Transverse colon (tissue), 4 donors: ENCODE results near the gene LACTB. TPM values are rescaled to one million over a fixed set of nuclear protein-coding genes. Genes with fewer than 3 reads are reported as not detected.

Experiments used
- DNase-seq: peaks from one replicate; pipeline ENCODE4 v3.0.0-alpha.2; 2019
- H3K27ac ChIP-seq, 4 donors: fragments of 200-600 bp; sonication (generic); 2 replicates each; pipeline ENCODE4 v1.5.1; 2016 to 2018; ENCODE audit warnings: inconsistent platforms in 4 of 4
- H3K27me3 ChIP-seq: fragments of 200-600 bp; sonication (generic); 2 replicates; pipeline ENCODE4 v1.5.1; 2017; ENCODE audit warnings: inconsistent platforms
- H3K36me3 ChIP-seq, 4 donors: fragments of 200-600 bp; sonication (generic); 2 replicates each; pipeline ENCODE4 v1.5.1; 2017 to 2019; ENCODE audit warnings: inconsistent platforms in 4 of 4
- H3K4me1 ChIP-seq, 4 donors: fragments of 200-600 bp; sonication (generic); 2 replicates each; pipeline ENCODE4 v1.5.1; 2017 to 2020; ENCODE audit warnings: inconsistent platforms in 4 of 4
- H3K4me3 ChIP-seq, 4 donors: fragments of 200-600 bp; sonication (generic); 1 replicate in 1 of 4; 2 replicates in 3 of 4; pipeline versions ENCODE4 v1.5.1 to v1.6.1; 2017 to 2019; ENCODE audit warnings: inconsistent platforms in 4 of 4
- H3K9me3 ChIP-seq, 2 donors: fragments of 200-600 bp; sonication (generic); 2 replicates each; pipeline ENCODE4 v1.5.1; 2017 to 2019; ENCODE audit warnings: inconsistent platforms in 2 of 2
- CTCF ChIP-seq, 5 experiments: fragments of 200-600 bp in 3 of 5; fragments of 450-650 bp in 2 of 5; sonication (generic) in 3 of 5; IDR thresholded peaks; 1 replicate in 2 of 5; 2 replicates in 3 of 5; pipeline ENCODE4 v1.5.1; 2016 to 2017; ENCODE audit warnings: antibody characterized with exemption in 5 of 5, inconsistent platforms in 3 of 5, mild to moderate bottlenecking in 2 of 5, moderate library complexity in 1 of 5
- EP300 ChIP-seq: sonication (generic); formaldehyde crosslinking; IDR thresholded peaks from one replicate; pipeline ENCODE4 v1.6.1; 2017; ENCODE audit warnings: antibody characterized with exemption, low read depth
- POLR2A ChIP-seq: fragments of 450-650 bp; IDR thresholded peaks from one replicate; pipeline ENCODE4 v1.6.1; 2016; ENCODE audit warnings: antibody characterized with exemption, mild to moderate bottlenecking, moderate library complexity
- POLR2AphosphoS5 ChIP-seq, 3 donors: sonication (generic); formaldehyde crosslinking; IDR thresholded peaks; one replicate each; pipeline ENCODE4 v1.6.1; 2016; ENCODE audit warnings: antibody characterized with exemption in 3 of 3
- WGBS, 2 donors: methylation state at CpG; one replicate each; pipeline ENCODE4 v1.1.5; 2018; ENCODE audit warnings: low coverage in 1 of 2; 5-methylcytosine and 5-hydroxymethylcytosine counted together
- in situ Hi-C, 4 donors: fragments of 200-750 bp; cut with MboI; loops; one replicate each; pipeline versions ENCODE4 v1.15.0 to v1.15.1; 2017; ENCODE audit warnings: low sequenced_read_pairs in 3 of 4, low pct_ligation_motif_present in 1 of 4, low pct_unique_long_range_greater_than_20kb in 1 of 4
- intact Hi-C: fragments of 100-400 bp; cut with DNase I; formaldehyde crosslinking; loops from one replicate; pipeline ENCODE4 v1.15.1; 2023; ENCODE audit warnings: low total_unique reads
- total RNA-seq, 4 donors: library from RNA; depleted of rRNA; stranded (reverse); fragments of >200 nt; gene quantifications; one replicate each; pipeline ENCODE4 v1.1.0, GENCODE V29; 2016

Gene LACTB
- total RNA-seq, 4 donors from 2014 or later = 6.7 to 20.6 (median 19.6) TPM

- in situ Hi-C loops (loop anchor here in 3 of 4 donors (25.0 kb wide), 2 partner anchors 111 to 261 kb away; no protein-coding TSS in a partner anchor), intact Hi-C loops (loop anchor here (10.0 kb wide), 1 partner anchor 123 kb away; the partner anchor contains the start of gene APH1B)
- Histone ChIP-seq H3K27ac (no peak overlapping the region), H3K27me3 (no peaks in the 10 kb centered on the region), H3K4me3 (no peak overlapping the region), H3K4me1 (peaks cover 0 to 19% (median 18%) of the 10 kb centered on the region in 4 donors), H3K36me3 (peaks cover 0 to 38% (median 2%) of the 10 kb centered on the region in 4 donors), H3K9me3 (no peaks in the 10 kb centered on the region)
- no peak for DNase-seq
- 86 to 88% methylated on average over 1 of the region's 1 CpG for WGBS, 2 donors
- TF ChIP-seq EP300 (no peak), POLR2AphosphoS5 (IDR thresholded peaks at IDR 0.05) (no peak), POLR2A (no peak), CTCF (IDR thresholded peaks at IDR 0.05) (no peak)
These were observed 30.0 kb downstream of the LACTB start for GRCh38 chr15:63151665-63152064.

GRCh38 chr15:63155486-63155885, 33.8 kb downstream of the LACTB start:
- 59 to 60% methylated on average over 3 of the region's 3 CpGs for WGBS, 2 donors
- Histone ChIP-seq H3K27ac (peak overlapping the region in 1 of 4 donors; percentile 95), H3K4me3 (peak overlapping the region in 2 of 4 donors; percentile 68 to 76), H3K4me1 (peaks cover 0 to 24% (median 18%) of the 10 kb centered on the region in 4 donors), H3K9me3 (no peaks in the 10 kb centered on the region), H3K27me3 (no peaks in the 10 kb centered on the region), H3K36me3 (peaks cover 0 to 13% (median 0%) of the 10 kb centered on the region in 4 donors)
- no peak for TF ChIP-seq POLR2A
- TF ChIP-seq EP300 = no peak
- no peak for TF ChIP-seq CTCF (IDR thresholded peaks at IDR 0.05)
- no peak for TF ChIP-seq POLR2AphosphoS5 (IDR thresholded peaks at IDR 0.05)
- no peak for DNase-seq
- in situ Hi-C loops (loop anchor here in 3 of 4 donors (25.0 kb wide), 2 partner anchors 107 to 257 kb away; no protein-coding TSS in a partner anchor), intact Hi-C loops (loop anchor here (10.0 kb wide), 1 partner anchor 119 kb away; the partner anchor contains the start of gene APH1B)

GRCh38 chr15:63156086-63156710, 34.5 kb downstream of the LACTB start:
- DNase-seq = no peak
- Histone ChIP-seq H3K4me1 (peaks cover 0 to 24% (median 18%) of the 10 kb centered on the region in 4 donors), H3K27ac (peak overlapping the region; percentile 95 to 98 (median 96)), H3K4me3 (peak overlapping the region; percentile 65 to 76 (median 70)), H3K9me3 (no peaks in the 10 kb centered on the region), H3K36me3 (peaks cover 0 to 13% (median 0%) of the 10 kb centered on the region in 4 donors), H3K27me3 (no peaks in the 10 kb centered on the region)
- TF ChIP-seq POLR2A (no peak), POLR2AphosphoS5 (IDR thresholded peaks at IDR 0.05) (peak in 1 of 3 donors; percentile 37), EP300 (no peak)
- in situ Hi-C loops (loop anchor here in 3 of 4 donors (25.0 kb wide), 2 partner anchors 106 to 256 kb away; no protein-coding TSS in a partner anchor), intact Hi-C loops (loop anchor here (10.0 kb wide), 1 partner anchor 119 kb away; the partner anchor contains the start of gene APH1B)
- 3 to 7% methylated on average over 10 of the region's 10 CpGs for WGBS, 2 donors

- intact Hi-C loops = loop anchor here (10.0 kb wide), 1 partner anchor 118 kb away; the partner anchor contains the start of gene APH1B
- WGBS, 2 donors = 0 to 2% methylated on average over 13 to 16 of the region's 16 CpGs
- H3K4me3 ChIP-seq = peak overlapping the region; percentile 65 to 76 (median 70)
- peak overlapping the region; percentile 95 to 98 (median 96) for H3K27ac ChIP-seq
- no peaks in the 10 kb centered on the region for H3K27me3 ChIP-seq
- DNase-seq = peak; percentile 34
- no peak for TF ChIP-seq CTCF (IDR thresholded peaks at IDR 0.05)
- no peak for TF ChIP-seq POLR2A
- no peak for TF ChIP-seq EP300
- TF ChIP-seq POLR2AphosphoS5 (IDR thresholded peaks at IDR 0.05) = no peak
- in situ Hi-C loops = loop anchor here in 3 of 4 donors (25.0 kb wide), 2 partner anchors 106 to 256 kb away; no protein-coding TSS in a partner anchor
- peaks cover 0 to 24% (median 18%) of the 10 kb centered on the region in 4 donors for H3K4me1 ChIP-seq
- H3K36me3 ChIP-seq = peaks cover 0 to 13% (median 0%) of the 10 kb centered on the region in 4 donors
- H3K9me3 ChIP-seq = no peaks in the 10 kb centered on the region
These were observed 35.1 kb downstream of the LACTB start for GRCh38 chr15:63156755-63157117.
